ENCODE measurements around the gene PCLO. TPM values are rescaled to one million over a fixed set of nuclear protein-coding genes. Genes with fewer than 3 reads are reported as not detected.
"Not testable (repeated sequence)": the region's sequence is repeated elsewhere in the genome, so short reads cannot be mapped to it uniquely, and the experiment has no call there.

Gene PCLO
- polyA plus RNA-seq, 1 donor (not counting 4 experiments of a cell fraction or from before 2014, with no cell fraction given), result 1.8 TPM

- H3K4me3 ChIP-seq (ENCODE audit: control insufficient read depth in 2 of 3, extremely low read depth in 1 of 3, insufficient read depth in 2 of 3, low read depth in 1 of 3, low read length in 3 of 3), result no peak overlapping the region
- no peaks in the 10 kb centered on the region for H3K9me3 ChIP-seq (ENCODE audit: control insufficient read depth, low read depth, low read length)
- no peaks in the 10 kb centered on the region for H3K36me3 ChIP-seq (ENCODE audit: control insufficient read depth in 2 of 2, extremely low read depth in 1 of 2, insufficient read depth in 2 of 2, low read length in 2 of 2)
- TF ChIP-seq CTCF (optimal IDR thresholded peaks at IDR 0.05 in 1 of 3, IDR thresholded peaks at IDR 0.05 in 1 of 3, conservative IDR thresholded peaks at IDR 0.05 in 1 of 3; ENCODE audit: extremely low read depth in 1 of 3, insufficient read depth in 2 of 3, low read length in 3 of 3) (no peak), EZH2 (IDR thresholded peaks at IDR 0.05; ENCODE audit: low read length) (no peak)
- DNase-seq (ENCODE audit: low read depth, low spot score) (no peak), FAIRE-seq (no peak)
- no peak overlapping the region for H3K9ac ChIP-seq (ENCODE audit: control insufficient read depth, extremely low read depth, insufficient read depth, low read length)
- dilution Hi-C loops (cut with MboI; ENCODE audit: extremely low pct_ligation_motif_present, low sequenced_read_pairs), result no loop called here
- H3K4me2 ChIP-seq (ENCODE audit: control insufficient read depth, extremely low read depth, insufficient read depth, low read depth, low read length), result no peak overlapping the region
- H3K9me1 ChIP-seq (ENCODE audit: control insufficient read depth, extremely low read depth, insufficient read depth, low read length), result no peaks in the 10 kb centered on the region
- no peaks in the 10 kb centered on the region for H3K27me3 ChIP-seq (ENCODE audit: control insufficient read depth, extremely low read depth, insufficient read depth, low read length)
- no peaks in the 10 kb centered on the region for H3K79me2 ChIP-seq (ENCODE audit: control insufficient read depth, insufficient read depth, low read length)
- H3K27ac ChIP-seq (ENCODE audit: control insufficient read depth, insufficient read depth, low read length), result no peak overlapping the region
- no peaks in the 10 kb centered on the region for H4K20me1 ChIP-seq (ENCODE audit: control insufficient read depth, extremely low read depth, insufficient read depth, low read length)
- no peaks in the 10 kb centered on the region for H3K4me1 ChIP-seq (ENCODE audit: control insufficient read depth, extremely low read depth, insufficient read depth, low read length)
- no peak overlapping the region for H2AFZ ChIP-seq (ENCODE audit: control insufficient read depth, low read length)
These were observed 77.4 kb downstream of the PCLO start for GRCh38 chr7:83085299-83085698.

DNA sequence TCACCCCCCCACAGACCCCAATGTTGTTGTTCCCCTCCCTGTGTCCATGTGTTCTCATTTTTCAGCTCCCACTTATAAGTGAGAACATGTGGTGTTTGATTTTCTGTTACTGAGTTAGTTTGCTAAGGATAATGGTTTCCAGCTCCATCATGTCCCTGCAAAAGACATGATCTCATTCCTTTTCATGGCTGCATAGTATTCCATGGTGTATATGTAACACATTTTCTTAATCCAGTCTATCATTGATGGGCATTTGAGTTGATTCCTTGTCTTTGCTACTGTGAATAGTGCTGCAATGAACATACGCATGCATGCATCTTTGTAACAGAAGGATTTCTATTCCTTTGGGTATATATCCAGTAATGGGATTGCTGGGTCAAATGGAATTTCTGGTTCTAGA, 82.8 kb downstream of the PCLO start:
- not testable (repeated sequence) for H3K79me2 ChIP-seq (ENCODE audit: control insufficient read depth, insufficient read depth, low read length)

DNA sequence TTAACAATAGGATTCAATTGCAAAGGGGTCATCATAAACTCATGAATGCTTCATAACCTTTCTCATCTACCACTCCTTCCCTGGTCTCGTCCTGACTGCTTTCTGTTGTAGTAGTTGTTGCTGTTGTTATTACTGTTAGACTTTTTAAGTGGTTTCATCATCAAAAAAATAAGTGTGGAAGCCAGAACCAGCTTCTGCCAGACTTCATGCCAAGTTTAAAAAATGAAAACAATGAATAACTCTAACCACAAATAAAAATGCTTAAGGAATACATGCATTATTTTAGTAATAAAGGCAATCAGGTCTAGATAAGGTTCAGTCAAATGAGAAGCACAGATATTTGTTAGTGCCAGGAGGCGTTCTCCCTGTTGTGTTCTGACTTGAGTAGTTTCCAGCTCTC, 85.4 kb downstream of the PCLO start:
- Histone ChIP-seq H3K36me3 (ENCODE audit: control insufficient read depth in 2 of 2, extremely low read depth in 1 of 2, insufficient read depth in 2 of 2, low read length in 2 of 2) (no peaks in the 10 kb centered on the region), H2AFZ (ENCODE audit: control insufficient read depth, low read length) (peak overlapping the region; percentile 16), H3K9me3 (ENCODE audit: control insufficient read depth, low read depth, low read length) (no peaks in the 10 kb centered on the region), H3K4me2 (ENCODE audit: control insufficient read depth, extremely low read depth, insufficient read depth, low read depth, low read length) (no peak overlapping the region), H4K20me1 (ENCODE audit: control insufficient read depth, extremely low read depth, insufficient read depth, low read length) (no peaks in the 10 kb centered on the region), H3K27me3 (ENCODE audit: control insufficient read depth, extremely low read depth, insufficient read depth, low read length) (no peaks in the 10 kb centered on the region), H3K27ac (ENCODE audit: control insufficient read depth, insufficient read depth, low read length) (no peak overlapping the region), H3K9me1 (ENCODE audit: control insufficient read depth, extremely low read depth, insufficient read depth, low read length) (no peaks in the 10 kb centered on the region), H3K4me1 (ENCODE audit: control insufficient read depth, extremely low read depth, insufficient read depth, low read length) (no peaks in the 10 kb centered on the region), H3K4me3 (ENCODE audit: control insufficient read depth in 2 of 3, extremely low read depth in 1 of 3, insufficient read depth in 2 of 3, low read depth in 1 of 3, low read length in 3 of 3) (no peak overlapping the region), H3K9ac (ENCODE audit: control insufficient read depth, extremely low read depth, insufficient read depth, low read length) (no peak overlapping the region), H3K79me2 (ENCODE audit: control insufficient read depth, insufficient read depth, low read length) (no peaks in the 10 kb centered on the region)
- no peak for TF ChIP-seq EZH2 (IDR thresholded peaks at IDR 0.05; ENCODE audit: low read length)
- no peak for TF ChIP-seq CTCF (optimal IDR thresholded peaks at IDR 0.05 in 1 of 3, IDR thresholded peaks at IDR 0.05 in 1 of 3, conservative IDR thresholded peaks at IDR 0.05 in 1 of 3; ENCODE audit: extremely low read depth in 1 of 3, insufficient read depth in 2 of 3, low read length in 3 of 3)
- no peak for FAIRE-seq
- dilution Hi-C loops (cut with MboI; ENCODE audit: extremely low pct_ligation_motif_present, low sequenced_read_pairs), result no loop called here
- DNase-seq (ENCODE audit: low read depth, low spot score), result no peak

More for the DNA sequence above, 82.8 kb downstream of the PCLO start:
- dilution Hi-C loops (cut with MboI; ENCODE audit: extremely low pct_ligation_motif_present, low sequenced_read_pairs); H3K4me3 ChIP-seq (ENCODE audit: control insufficient read depth in 2 of 3, extremely low read depth in 1 of 3, insufficient read depth in 2 of 3, low read depth in 1 of 3, low read length in 3 of 3); H3K4me2 ChIP-seq (ENCODE audit: control insufficient read depth, extremely low read depth, insufficient read depth, low read depth, low read length); H3K27me3 ChIP-seq (ENCODE audit: control insufficient read depth, extremely low read depth, insufficient read depth, low read length); H2AFZ ChIP-seq (ENCODE audit: control insufficient read depth, low read length); H3K9me3 ChIP-seq (ENCODE audit: control insufficient read depth, low read depth, low read length); FAIRE-seq; DNase-seq (ENCODE audit: low read depth, low spot score); H4K20me1 ChIP-seq (ENCODE audit: control insufficient read depth, extremely low read depth, insufficient read depth, low read length); H3K4me1 ChIP-seq (ENCODE audit: control insufficient read depth, extremely low read depth, insufficient read depth, low read length); H3K36me3 ChIP-seq (ENCODE audit: control insufficient read depth in 2 of 2, extremely low read depth in 1 of 2, insufficient read depth in 2 of 2, low read length in 2 of 2); H3K9ac ChIP-seq (ENCODE audit: control insufficient read depth, extremely low read depth, insufficient read depth, low read length); H3K9me1 ChIP-seq (ENCODE audit: control insufficient read depth, extremely low read depth, insufficient read depth, low read length); H3K27ac ChIP-seq (ENCODE audit: control insufficient read depth, insufficient read depth, low read length): not testable (repeated sequence)

Measured in keratinocyte (primary cell).